HepG2 (cell line): Measurements from ENCODE around the gene LOX. TPM values are rescaled to one million over a fixed set of nuclear protein-coding genes. Genes with fewer than 3 reads are reported as not detected.

Source experiments
- ATAC-seq: fragments of 200-7000 bp; cut with Tn5 transposase; 3 replicates; pipeline ENCODE4 v1.9.1; 2020; ENCODE audit warnings: mild to moderate bottlenecking, moderate library complexity
- BruUV-seq: library from RNA; stranded (reverse); fragments of 400-500 nt; replicated peaks from 2 replicates; lab custom pipeline; 2021; lab: Mats Ljungman, UMichigan
- CTCF ChIA-PET: fragments of 300-600 bp; formaldehyde crosslinking; extraction: SDS; loops from one replicate; lab custom pipeline; 2021; ENCODE audit warnings: low total read pairs, inconsistent platforms, low intra/inter-chr PET ratio; lab: Yijun Ruan, JAX
- POLR2A ChIA-PET: fragments of 350-600 bp; sonication (Branson Sonifier 250); formaldehyde crosslinking; loops from one replicate; lab custom pipeline; 2020; ENCODE audit warnings: antibody characterized with exemption, inconsistent platforms; lab: Yijun Ruan, JAX
- DNase-seq: peaks from one replicate; pipeline ENCODE4 v3.0.0-alpha.2; 2015; ENCODE audit warnings: low spot score
- FAIRE-seq: peaks from 3 replicates; lab custom pipeline; 2011; peaks lifted over from hg19 to GRCh38; lab: Jason Lieb, UNC
- H2AFZ ChIP-seq: one replicate; pipeline ENCODE4 v1.6.1; 2011; ENCODE audit warnings: low read length, inconsistent platforms
- H3K27ac ChIP-seq: fragments of 300-600 bp; 3 replicates; pipeline ENCODE4 v1.8.0; 2011; ENCODE audit warnings: mixed run types, mild to moderate bottlenecking, mixed read lengths, low read length, inconsistent platforms; ENCODE audit not compliant: insufficient read depth; ENCODE audit errors: extremely low read length
- H3K27me3 ChIP-seq, 2 experiments: fragments of 200-600 bp in 1 of 2; 2 replicates in 1 of 2; 3 replicates in 1 of 2; pipeline versions ENCODE4 v1.6.0 to v1.8.0; 2011; ENCODE audit warnings: low read length in 2 of 2, mild to moderate bottlenecking in 2 of 2, moderate library complexity in 2 of 2, inconsistent platforms in 1 of 2; ENCODE audit not compliant: insufficient read depth in 2 of 2, control insufficient read depth in 1 of 2
- H3K36me3 ChIP-seq, 2 experiments: fragments of 200-600 bp in 1 of 2; replicated peaks in 1 of 2; 2 replicates in 1 of 2; 3 replicates in 1 of 2; pipeline versions ENCODE4 v1.5.1 to v1.8.0; 2011; ENCODE audit warnings: low read length in 2 of 2, inconsistent platforms in 1 of 2; ENCODE audit not compliant: insufficient read depth in 2 of 2, control insufficient read depth in 1 of 2
- H3K4me1 ChIP-seq: 2 replicates; pipeline ENCODE4 v1.5.1; 2012; ENCODE audit warnings: low read length, inconsistent platforms; ENCODE audit not compliant: insufficient read depth
- H3K4me2 ChIP-seq: 2 replicates; pipeline ENCODE4 v1.6.0; 2011; ENCODE audit warnings: low read depth, low read length, inconsistent platforms
- H3K4me3 ChIP-seq, 3 experiments: fragments of 200-600 bp in 1 of 3; sonication (generic), shearing (Covaris generic) in 1 of 3; replicated peaks in 1 of 3; 2 replicates each; pipeline ENCODE4 v1.5.1; 2011 to 2016; ENCODE audit warnings: low read length in 3 of 3, inconsistent platforms in 2 of 3, low read depth in 2 of 3, mild to moderate bottlenecking in 2 of 3, control low read depth in 1 of 3, mixed read lengths in 1 of 3; ENCODE audit not compliant: insufficient read depth in 1 of 3
- H3K79me2 ChIP-seq: one replicate; pipeline ENCODE4 v1.6.1; 2011; ENCODE audit warnings: low read length, inconsistent platforms; ENCODE audit not compliant: insufficient read depth
- H3K9ac ChIP-seq: 2 replicates; pipeline ENCODE4 v1.6.0; 2011; ENCODE audit warnings: mild to moderate bottlenecking, low read depth, low read length, inconsistent platforms; ENCODE audit not compliant: insufficient read depth
- H3K9me3 ChIP-seq: 2 replicates; pipeline ENCODE4 v1.5.1; 2012; ENCODE audit warnings: mild to moderate bottlenecking, low read length
- H4K20me1 ChIP-seq: 2 replicates; pipeline ENCODE4 v1.6.0; 2011; ENCODE audit warnings: inconsistent platforms, mild to moderate bottlenecking, low read length, moderate library complexity; ENCODE audit not compliant: insufficient read depth
- ASH2L ChIP-seq: fragments of 300-600, 200-600 bp; sonication (generic); IDR thresholded peaks from 2 replicates; pipeline ENCODE4 v1.7.0; 2017; ENCODE audit warnings: low read depth, mild to moderate bottlenecking, moderate library complexity, mixed read lengths, low read length; ENCODE audit not compliant: insufficient read length
- CHD4 ChIP-seq: fragments of 200-600 bp; sonication (generic); IDR thresholded peaks from 2 replicates; pipeline ENCODE4 v1.7.0; 2017; ENCODE audit warnings: mild to moderate bottlenecking, low read length, borderline replicate concordance
- CTCF ChIP-seq: sonication (generic); formaldehyde crosslinking; IDR thresholded peaks from 2 replicates; pipeline ENCODE4 v1.5.0; 2020; ENCODE audit warnings: mild to moderate bottlenecking, missing genetic modification reagents, moderate library complexity
- KDM3A ChIP-seq: IDR thresholded peaks from 2 replicates; pipeline ENCODE4 v1.6.1; 2018; ENCODE audit warnings: low read depth, missing compliant biosample characterization
- SMC3 ChIP-seq: IDR thresholded peaks from 2 replicates; pipeline ENCODE4 v1.6.1; 2011; ENCODE audit warnings: low read length, improper control_type of control experiment
- STAG1 ChIP-seq: sonication (generic); formaldehyde crosslinking; IDR thresholded peaks from 2 replicates; pipeline ENCODE4 v1.4.0; 2020; ENCODE audit warnings: missing genetic modification reagents
- WGBS: methylation state at CpG from one replicate; pipeline ENCODE4 v1.1.6; 2017; ENCODE audit warnings: low lambda C conversion rate; 5-methylcytosine and 5-hydroxymethylcytosine counted together
- in situ Hi-C: cut with HindIII; loops from 2 replicates; pipeline ENCODE4 v1.10.0; 2017; ENCODE audit warnings: low pct_unique_long_range_greater_than_20kb; ENCODE audit not compliant: extremely low pct_ligation_motif_present
- intact Hi-C: fragments of 100-400 bp; cut with micrococcal nuclease; formaldehyde crosslinking; loops from one replicate; pipeline ENCODE4 v1.10.0; 2022; ENCODE audit not compliant: unreplicated experiment
- polyA plus RNA-seq, 8 experiments: library from polyadenylated mRNA; depleted of rRNA in 3 of 8; stranded (reverse) in 7 of 8; unstranded in 1 of 8; fragments of >200 nt; fragmentation: Illumina TruSeq in 4 of 8; extraction: Trizol in 4 of 8; gene quantifications; 2 replicates each; pipeline versions ENCODE4 v1.2.1 to v1.2.3, GENCODE V29; 2011 to 2016; ENCODE audit warnings: low read depth in 4 of 8, missing spikeins in 1 of 8, mixed read lengths in 1 of 8; ENCODE audit not compliant: insufficient read depth in 1 of 8
- total RNA-seq, 5 experiments: library from RNA; depleted of rRNA; stranded (reverse); fragments of >200 nt; fragmentation: Illumina TruSeq; extraction: Trizol; gene quantifications; 2 replicates each; pipeline ENCODE4 v1.2.3, GENCODE V29; 2016; ENCODE audit warnings: low read depth in 1 of 5

Gene LOX
- total and polyA plus RNA-seq, 2 of the 13 experiments (the other 11 are each of a cell fraction or from before 2014, with no cell fraction given): 0.73 to 173 TPM

- WGBS: 100% methylated on average over 2 of the region's 2 CpGs
- no peaks in the 10 kb centered on the region for H3K27me3 ChIP-seq
- in situ Hi-C loops (no loop called here), intact Hi-C loops (no loop called here)
- no peak for DNase-seq
- H2AFZ ChIP-seq: no peak overlapping the region
- H3K9me3 ChIP-seq: no peaks in the 10 kb centered on the region
- no peak for FAIRE-seq
- H3K4me2 ChIP-seq: no peak overlapping the region
- 0 out of 2 replicates have a peak, but pooled peaks cover 17% of the 10 kb centered on the region for H3K4me1 ChIP-seq
- TF ChIP-seq ASH2L (no peak), KDM3A (no peak)
- ChIA-PET CTCF (no interaction called here), POLR2A (no interaction called here)
- H3K4me3 ChIP-seq: no peak overlapping the region
- peaks cover 0 to 2% of the 10 kb centered on the region in 2 experiments; a peak in 2 of 5 replicates for H3K36me3 ChIP-seq
- no peak overlapping the region for H3K9ac ChIP-seq
- no peaks in the 10 kb centered on the region for H4K20me1 ChIP-seq
- no peaks in the 10 kb centered on the region for H3K79me2 ChIP-seq
- BruUV-seq: no TSS peak
- ATAC-seq: no peak
- no peak overlapping the region for H3K27ac ChIP-seq
These were observed 46.2 kb downstream of the LOX start for GRCh38 chr5:122031836-122032235.

DNA sequence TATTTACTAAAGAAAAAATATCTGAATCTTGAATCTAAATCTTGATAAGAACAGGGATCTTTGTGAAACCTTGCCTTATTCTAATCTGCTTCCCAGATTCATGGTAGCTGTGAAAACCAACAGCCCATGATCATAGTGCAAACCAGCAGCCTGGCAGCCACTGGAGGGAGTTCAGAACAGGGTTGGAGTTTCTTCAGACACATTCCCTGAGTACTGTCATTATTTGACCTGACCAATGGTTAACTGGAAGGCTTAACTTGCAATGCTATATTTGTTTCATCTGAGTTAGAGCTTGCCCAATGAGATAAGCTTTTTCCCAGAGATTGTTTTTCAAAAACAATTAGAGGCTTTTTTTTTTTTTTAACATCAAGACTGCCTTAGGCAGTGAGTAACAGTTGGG, 47.8 kb downstream of the LOX start:
- Histone ChIP-seq H3K27me3 (no peaks in the 10 kb centered on the region), H3K36me3 (peaks cover 0 to 2% of the 10 kb centered on the region in 2 experiments; a peak in 2 of 5 replicates), H3K4me3 (no peak overlapping the region), H3K9ac (no peak overlapping the region), H3K9me3 (no peaks in the 10 kb centered on the region), H2AFZ (no peak overlapping the region), H4K20me1 (no peaks in the 10 kb centered on the region), H3K79me2 (no peaks in the 10 kb centered on the region), H3K27ac (no peak overlapping the region), H3K4me1 (0 out of 2 replicates have a peak, but pooled peaks cover 9% of the 10 kb centered on the region), H3K4me2 (no peak overlapping the region)
- CTCF ChIA-PET: no interaction called here
- intact Hi-C loops: no loop called here
- in situ Hi-C loops: no loop called here
- TF ChIP-seq STAG1 (CRISPR knock-in tag): peak; percentile 17; the same call in 1 of the 2 replicates
- TF ChIP-seq CTCF (CRISPR knock-in tag): peak; percentile 25; the same call in 1 of the 2 replicates
- no peak for TF ChIP-seq CHD4
- 0 out of 2 replicates have a peak, but pooled peaks have one; percentile 15 for TF ChIP-seq SMC3
- peak; percentile 94 for ATAC-seq
- BruUV-seq: no TSS peak
- DNase-seq: peak; percentile 27
- FAIRE-seq: peak; percentile 53
- POLR2A ChIA-PET: no interaction called here
